ENCODE data around the gene CCT7.

- TF ChIP-seq POLR2AphosphoS5 (IDR thresholded peaks at IDR 0.05; ENCODE audit: low read depth, low read length) (no peak; the same call in 1 of the 2 replicates), POLR2A (IDR thresholded peaks at IDR 0.05; ENCODE audit: low read depth, low read length) (no peak), TAF1 (IDR thresholded peaks at IDR 0.05; ENCODE audit: low read depth, low read length) (no peak)
Measured at GRCh38 chr2:73257021-73257420, 22.9 kb downstream of the CCT7 start.

Measured in GM12891 (cell line).